ENCODE data around the gene TPGS2. TPM values are rescaled to one million over a fixed set of nuclear protein-coding genes. Genes with fewer than 3 reads are reported as not detected.
"Not testable (repeated sequence)": the region's sequence is repeated elsewhere in the genome, so short reads cannot be mapped to it uniquely, and the experiment has no call there.

Gene TPGS2
- total RNA-seq: 100 to 1,000 TPM in 2 of 4 donors, 10 to 100 TPM in 2; 53.7 to 130 (median 95.6) TPM

- Histone ChIP-seq H3K27ac (peak within 1 kb of the TSS; percentile 84 to 90 (median 87)), H3K4me1 (peaks cover 9 to 22% (median 14%) of the 10 kb centered on the region in 4 donors), H3K4me3 (peak within 1 kb of the TSS; percentile 76 to 87 (median 77)), H3K36me3 (no peaks in the 10 kb centered on the region), H3K9me3 (no peaks in the 10 kb centered on the region), H3K27me3 (no peaks in the 10 kb centered on the region)
- in situ Hi-C loops (cut with MboI; ENCODE audit: low pct_ligation_motif_present in 1 of 4, low pct_unique_long_range_greater_than_20kb in 1 of 4, low sequenced_read_pairs in 3 of 4) (no loop called here), intact Hi-C loops (cut with DNase I; ENCODE audit: low total_unique reads) (no loop called here)
- peak; percentile 87 for DNase-seq
- 0% methylated on average over 1 to 67 of the region's 83 CpGs for WGBS, 2 donors (ENCODE audit: low coverage in 1 of 2)
- TF ChIP-seq CTCF (IDR thresholded peaks at IDR 0.05) (peak in 4 of 5 experiments; percentile 19 to 40 (median 26)), EP300 (IDR thresholded peaks at IDR 0.05; ENCODE audit: low read depth) (no peak), POLR2A (IDR thresholded peaks at IDR 0.05) (peak; percentile 64), POLR2AphosphoS5 (IDR thresholded peaks at IDR 0.05) (peak; percentile 32 to 49 (median 41))
These were observed at the start of gene TPGS2, which contains the start of gene KIAA1328 for GRCh38 chr18:36828630-36829361. Gene TPGS2 (minus strand): TSS chr18:36829002. CDS start chr18:36828767, 235 bp downstream. Gene KIAA1328 (plus strand): TSS chr18:36829127. CDS start chr18:36829139, 12 bp downstream.

GRCh38 chr18:36873826-36874225 is 45.0 kb upstream of the TPGS2 start:
- in situ Hi-C loops (cut with MboI; ENCODE audit: low pct_ligation_motif_present in 1 of 4, low pct_unique_long_range_greater_than_20kb in 1 of 4, low sequenced_read_pairs in 3 of 4): not testable (repeated sequence)

GRCh38 chr18:36872329-36872728 is 43.5 kb upstream of the TPGS2 start:
- in situ Hi-C loops (cut with MboI; ENCODE audit: low pct_ligation_motif_present in 1 of 4, low pct_unique_long_range_greater_than_20kb in 1 of 4, low sequenced_read_pairs in 3 of 4): no loop called here
- no peaks in the 10 kb centered on the region for H3K36me3 ChIP-seq
- H3K27me3 ChIP-seq: no peaks in the 10 kb centered on the region
- intact Hi-C loops (cut with DNase I; ENCODE audit: low total_unique reads): no loop called here
- H3K27ac ChIP-seq: no peak overlapping the region
- H3K9me3 ChIP-seq: peaks cover 0 to 10% of the 10 kb centered on the region in 2 donors
- TF ChIP-seq POLR2A (IDR thresholded peaks at IDR 0.05): no peak
- TF ChIP-seq EP300 (IDR thresholded peaks at IDR 0.05; ENCODE audit: low read depth): no peak
- TF ChIP-seq POLR2AphosphoS5 (IDR thresholded peaks at IDR 0.05): no peak
- no peak for TF ChIP-seq CTCF (IDR thresholded peaks at IDR 0.05)
- no peak overlapping the region for H3K4me3 ChIP-seq
- no peak for DNase-seq
- no peaks in the 10 kb centered on the region for H3K4me1 ChIP-seq

More at GRCh38 chr18:36873826-36874225, 45.0 kb upstream of the TPGS2 start:
- intact Hi-C loops (cut with DNase I; ENCODE audit: low total_unique reads); H3K4me3 ChIP-seq; H3K27me3 ChIP-seq; H3K36me3 ChIP-seq; DNase-seq; H3K4me1 ChIP-seq; H3K27ac ChIP-seq; H3K9me3 ChIP-seq: not testable (repeated sequence)

- in situ Hi-C loops (cut with MboI; ENCODE audit: low pct_ligation_motif_present in 1 of 4, low pct_unique_long_range_greater_than_20kb in 1 of 4, low sequenced_read_pairs in 3 of 4): no loop called here
- H3K27ac ChIP-seq: no peak overlapping the region
- no peaks in the 10 kb centered on the region for H3K4me1 ChIP-seq
- H3K27me3 ChIP-seq: no peaks in the 10 kb centered on the region
- H3K9me3 ChIP-seq: peaks cover 0 to 10% of the 10 kb centered on the region in 2 donors
- no peak for TF ChIP-seq CTCF (IDR thresholded peaks at IDR 0.05)
- no peak for TF ChIP-seq POLR2AphosphoS5 (IDR thresholded peaks at IDR 0.05)
- TF ChIP-seq EP300 (IDR thresholded peaks at IDR 0.05; ENCODE audit: low read depth): no peak
- TF ChIP-seq POLR2A (IDR thresholded peaks at IDR 0.05): no peak
- no peak overlapping the region for H3K4me3 ChIP-seq
- no peak for DNase-seq
- 71 to 87% methylated on average over 2 to 3 of the region's 3 CpGs for WGBS, 2 donors (ENCODE audit: low coverage in 1 of 2)
- no peaks in the 10 kb centered on the region for H3K36me3 ChIP-seq
- intact Hi-C loops (cut with DNase I; ENCODE audit: low total_unique reads): no loop called here
These were observed 43.0 kb upstream of the TPGS2 start for GRCh38 chr18:36871801-36872200.
